Neural progenitor cell (in vitro differentiated cells): Measurements from ENCODE around the gene ATOH1. TPM values are rescaled to one million over a fixed set of nuclear protein-coding genes. Genes with fewer than 3 reads are reported as not detected.

Experiments used
- DNase-seq: peaks from one replicate; pipeline ENCODE4 v3.0.0-alpha.2; 2016; ENCODE audit warnings: low spot score
- H2AFZ ChIP-seq: fragments of 200-600 bp; sonication (generic); replicated peaks from 2 replicates; pipeline ENCODE4 v1.6.1; 2016; ENCODE audit warnings: antibody characterized with exemption
- H3F3A ChIP-seq: fragments of 200-600 bp; sonication (generic); 2 replicates; pipeline ENCODE4 v1.6.1; 2016; ENCODE audit warnings: antibody characterized with exemption, low read depth
- H3K27ac ChIP-seq: fragments of 200-600 bp; sonication (generic); 2 replicates; pipeline ENCODE4 v1.5.1; 2016; ENCODE audit warnings: mild to moderate bottlenecking
- H3K27me3 ChIP-seq: fragments of 200-600 bp; sonication (generic); 2 replicates; pipeline ENCODE4 v1.6.1; 2016; ENCODE audit warnings: mild to moderate bottlenecking, moderate library complexity
- H3K36me3 ChIP-seq: fragments of 200-600 bp; sonication (generic); 2 replicates; pipeline ENCODE4 v1.5.1; 2016
- H3K4me1 ChIP-seq: fragments of 200-600 bp; sonication (generic); 2 replicates; pipeline ENCODE4 v1.6.1; 2016; ENCODE audit warnings: mixed run types
- H3K4me2 ChIP-seq: fragments of 200-600 bp; sonication (generic); 2 replicates; pipeline ENCODE4 v1.6.1; 2016
- H3K4me3 ChIP-seq: fragments of 200-600 bp; sonication (generic); 2 replicates; pipeline ENCODE4 v1.5.1; 2016
- H3K79me2 ChIP-seq: fragments of 200-600 bp; sonication (generic); 2 replicates; pipeline ENCODE4 v1.6.1; 2016; ENCODE audit warnings: low read depth
- H3K9ac ChIP-seq: fragments of 200-600 bp; sonication (generic); 2 replicates; pipeline ENCODE4 v1.6.1; 2016
- H3K9me3 ChIP-seq: fragments of 200-600 bp; sonication (generic); 2 replicates; pipeline ENCODE4 v1.5.1; 2016; ENCODE audit warnings: low read depth
- H4K20me1 ChIP-seq: fragments of 200-600 bp; sonication (generic); 2 replicates; pipeline ENCODE4 v1.6.1; 2016; ENCODE audit warnings: low read depth
- H3K27ac Mint-ChIP-seq: 3 replicates; pipeline ENCODE4 v1.8.0; 2021; ENCODE audit warnings: mixed read lengths
- H3K27me3 Mint-ChIP-seq: 2 replicates; pipeline ENCODE4 v1.8.0; 2022; ENCODE audit warnings: low read depth, mild to moderate bottlenecking, inconsistent platforms, moderate library complexity, mixed read lengths; ENCODE audit not compliant: insufficient read depth
- H3K36me3 Mint-ChIP-seq: 3 replicates; pipeline ENCODE4 v1.8.0; 2021; ENCODE audit warnings: mixed read lengths
- H3K4me1 Mint-ChIP-seq: 3 replicates; pipeline ENCODE4 v1.8.0; 2021; ENCODE audit warnings: mixed read lengths
- H3K4me3 Mint-ChIP-seq: 3 replicates; pipeline ENCODE4 v1.8.0; 2021; ENCODE audit warnings: mild to moderate bottlenecking, moderate library complexity, mixed read lengths
- H3K9me3 Mint-ChIP-seq: 3 replicates; pipeline ENCODE4 v1.8.0; 2020; ENCODE audit warnings: mixed read lengths
- CTCF ChIP-seq: fragments of 200-600 bp; sonication (generic); IDR thresholded peaks from 2 replicates; pipeline ENCODE4 v1.5.1; 2017; ENCODE audit warnings: antibody characterized with exemption, mild to moderate bottlenecking
- EZH2 ChIP-seq: fragments of 200-600 bp; sonication (generic); IDR thresholded peaks from 2 replicates; pipeline ENCODE4 v1.6.1; 2017; ENCODE audit warnings: antibody characterized with exemption, mild to moderate bottlenecking, moderate library complexity
- EZH2phosphoT487 ChIP-seq: fragments of 200-600 bp; sonication (generic); IDR thresholded peaks from 2 replicates; pipeline ENCODE4 v1.6.1; 2017; ENCODE audit warnings: antibody characterized with exemption
- total RNA-seq: library from RNA; depleted of rRNA; stranded (reverse); fragments of >200 nt; gene quantifications from 2 replicates; pipeline ENCODE4 v1.2.3, GENCODE V29; 2015; ENCODE audit warnings: low replicate concordance

ATOH1 gene
- total RNA-seq, 1 donor from 2014 or later: not detected

- no peaks in the 10 kb centered on the region for H4K20me1 ChIP-seq
- H2AFZ ChIP-seq: no peak overlapping the region
- Mint-ChIP-seq H3K36me3 (no peaks in the 10 kb centered on the region), H3K4me3 (no peak overlapping the region), H3K9me3 (peaks cover 7% of the 10 kb centered on the region), H3K27me3 (no peaks in the 10 kb centered on the region), H3K4me1 (no peaks in the 10 kb centered on the region), H3K27ac (no peak overlapping the region)
- no peaks in the 10 kb centered on the region for H3F3A ChIP-seq
- H3K27me3 ChIP-seq: no peaks in the 10 kb centered on the region
- H3K27ac ChIP-seq: no peak overlapping the region
- TF ChIP-seq EZH2phosphoT487 (no peak), CTCF (peak; percentile 36), EZH2 (no peak)
- no peak overlapping the region for H3K4me3 ChIP-seq
- no peak overlapping the region for H3K9ac ChIP-seq
- H3K4me2 ChIP-seq: no peak overlapping the region
- no peaks in the 10 kb centered on the region for H3K79me2 ChIP-seq
- DNase-seq: no peak
- no peaks in the 10 kb centered on the region for H3K36me3 ChIP-seq
- no peaks in the 10 kb centered on the region for H3K9me3 ChIP-seq
- H3K4me1 ChIP-seq: no peaks in the 10 kb centered on the region
These were observed 37.1 kb downstream of the ATOH1 start for GRCh38 chr4:93865650-93866049.

- Mint-ChIP-seq H3K27ac (no peak overlapping the region), H3K27me3 (no peaks in the 10 kb centered on the region), H3K9me3 (peaks cover 7% of the 10 kb centered on the region), H3K36me3 (no peaks in the 10 kb centered on the region), H3K4me3 (no peak overlapping the region), H3K4me1 (no peaks in the 10 kb centered on the region)
- no peak for TF ChIP-seq EZH2
- no peak for TF ChIP-seq CTCF
- TF ChIP-seq EZH2phosphoT487: no peak
- no peaks in the 10 kb centered on the region for H3K27me3 ChIP-seq
- H3K9me3 ChIP-seq: no peaks in the 10 kb centered on the region
- no peak for DNase-seq
- no peak overlapping the region for H3K4me3 ChIP-seq
- no peak overlapping the region for H3K4me2 ChIP-seq
- H4K20me1 ChIP-seq: no peaks in the 10 kb centered on the region
- H2AFZ ChIP-seq: no peak overlapping the region
- H3K9ac ChIP-seq: no peak overlapping the region
- no peaks in the 10 kb centered on the region for H3K4me1 ChIP-seq
- H3K27ac ChIP-seq: no peak overlapping the region
- H3K36me3 ChIP-seq: no peaks in the 10 kb centered on the region
- H3F3A ChIP-seq: no peaks in the 10 kb centered on the region
- no peaks in the 10 kb centered on the region for H3K79me2 ChIP-seq
These were observed 39.0 kb downstream of the ATOH1 start for GRCh38 chr4:93867416-93868001.

- no peak overlapping the region for H3K4me3 Mint-ChIP-seq
- H3F3A ChIP-seq: no peaks in the 10 kb centered on the region
- H3K9me3 ChIP-seq: no peaks in the 10 kb centered on the region
- no peaks in the 10 kb centered on the region for H4K20me1 ChIP-seq
- H3K4me1 ChIP-seq: peaks cover 4% of the 10 kb centered on the region
- H3K27ac ChIP-seq: no peak overlapping the region
- no peak overlapping the region for H3K9ac ChIP-seq
- H3K4me3 ChIP-seq: no peak overlapping the region
- H3K4me2 ChIP-seq: no peak overlapping the region
- H3K36me3 ChIP-seq: no peaks in the 10 kb centered on the region
- H3K9me3 Mint-ChIP-seq: no peaks in the 10 kb centered on the region
- no peak for TF ChIP-seq EZH2phosphoT487
- no peak for TF ChIP-seq EZH2
- no peak for TF ChIP-seq CTCF
- no peak overlapping the region for H3K27ac Mint-ChIP-seq
- H3K79me2 ChIP-seq: no peaks in the 10 kb centered on the region
- H3K36me3 Mint-ChIP-seq: no peaks in the 10 kb centered on the region
- no peak for DNase-seq
- no peak overlapping the region for H2AFZ ChIP-seq
- peaks cover 2% of the 10 kb centered on the region for H3K4me1 Mint-ChIP-seq
- H3K27me3 Mint-ChIP-seq: no peaks in the 10 kb centered on the region
- H3K27me3 ChIP-seq: no peaks in the 10 kb centered on the region
These were observed 42.4 kb downstream of the ATOH1 start for GRCh38 chr4:93870876-93871458.
